Astrocyte (in vitro differentiated cells and primary cell): Measurements from ENCODE around the gene REL. TPM values are rescaled to one million over a fixed set of nuclear protein-coding genes. Genes with fewer than 3 reads are reported as not detected.
"Not testable (repeated sequence)": the region's sequence is repeated elsewhere in the genome, so short reads cannot be mapped to it uniquely, and the experiment has no call there.

Source experiments
- DNase-seq: peaks from one replicate; pipeline ENCODE4 v3.0.0-alpha.2; 2010; ENCODE audit warnings: low read depth
- FAIRE-seq: peaks from 2 replicates; lab custom pipeline; 2011; peaks lifted over from hg19 to GRCh38; lab: Jason Lieb, UNC
- H2AFZ ChIP-seq: 2 replicates; pipeline ENCODE4 v1.6.0; 2012; ENCODE audit warnings: low read depth, low read length, inconsistent platforms
- H3K27ac ChIP-seq: 2 replicates; pipeline ENCODE4 v1.5.1; 2011; ENCODE audit warnings: low read depth, low read length, inconsistent platforms
- H3K27me3 ChIP-seq: 2 replicates; pipeline ENCODE4 v1.6.0; 2011; ENCODE audit warnings: low read length, inconsistent platforms; ENCODE audit not compliant: insufficient read depth
- H3K36me3 ChIP-seq: 2 replicates; pipeline ENCODE4 v1.5.1; 2011; ENCODE audit warnings: low read length, inconsistent platforms; ENCODE audit not compliant: insufficient read depth
- H3K4me1 ChIP-seq: 2 replicates; pipeline ENCODE4 v1.5.1; 2011; ENCODE audit warnings: low read length, inconsistent platforms; ENCODE audit not compliant: insufficient read depth
- H3K4me2 ChIP-seq: 2 replicates; pipeline ENCODE4 v1.6.0; 2012; ENCODE audit warnings: low read length, inconsistent platforms
- H3K4me3 ChIP-seq: 2 replicates; pipeline ENCODE4 v1.5.1; 2011; ENCODE audit warnings: low read depth, mild to moderate bottlenecking, low read length, inconsistent platforms; ENCODE audit not compliant: insufficient read depth
- H3K79me2 ChIP-seq: 2 replicates; pipeline ENCODE4 v1.6.0; 2012; ENCODE audit warnings: mild to moderate bottlenecking, low read length, inconsistent platforms; ENCODE audit not compliant: insufficient read depth
- H3K9ac ChIP-seq: 2 replicates; pipeline ENCODE4 v1.6.0; 2012; ENCODE audit warnings: mild to moderate bottlenecking, low read length, inconsistent platforms
- H3K9me3 ChIP-seq: 2 replicates; pipeline ENCODE4 v1.5.1; 2012; ENCODE audit warnings: low read depth, mild to moderate bottlenecking, low read length, inconsistent platforms; ENCODE audit not compliant: insufficient read depth
- H4K20me1 ChIP-seq: 2 replicates; pipeline ENCODE4 v1.6.0; 2012; ENCODE audit warnings: low read length, inconsistent platforms; ENCODE audit not compliant: insufficient read depth
- H3K27ac Mint-ChIP-seq: one replicate; pipeline ENCODE4 v1.8.0; 2021; ENCODE audit warnings: mild to moderate bottlenecking, mixed read lengths; ENCODE audit not compliant: unreplicated experiment
- H3K27me3 Mint-ChIP-seq: one replicate; pipeline ENCODE4 v1.8.0; 2021; ENCODE audit warnings: low read depth, mixed read lengths; ENCODE audit not compliant: unreplicated experiment
- H3K36me3 Mint-ChIP-seq: one replicate; pipeline ENCODE4 v1.8.0; 2021; ENCODE audit warnings: low read depth, mixed read lengths; ENCODE audit not compliant: unreplicated experiment
- H3K4me1 Mint-ChIP-seq: one replicate; pipeline ENCODE4 v1.8.0; 2021; ENCODE audit warnings: low read depth, mixed read lengths; ENCODE audit not compliant: unreplicated experiment
- H3K4me3 Mint-ChIP-seq: one replicate; pipeline ENCODE4 v1.8.0; 2021; ENCODE audit warnings: mild to moderate bottlenecking, moderate library complexity, mixed read lengths; ENCODE audit not compliant: unreplicated experiment
- H3K9me3 Mint-ChIP-seq: one replicate; pipeline ENCODE4 v1.8.0; 2021; ENCODE audit warnings: mild to moderate bottlenecking, mixed read lengths; ENCODE audit not compliant: unreplicated experiment
- CTCF ChIP-seq: IDR thresholded peaks from 2 replicates; pipeline ENCODE4 v1.5.1; 2011; ENCODE audit warnings: low read depth, mild to moderate bottlenecking, inconsistent platforms, low read length, moderate library complexity; ENCODE audit not compliant: insufficient read depth
- EZH2 ChIP-seq: IDR thresholded peaks from 2 replicates; pipeline ENCODE4 v1.6.1; 2012; ENCODE audit warnings: mild to moderate bottlenecking, low read length, inconsistent platforms; ENCODE audit not compliant: insufficient read depth
- total RNA-seq: library from RNA; stranded (reverse); gene quantifications from 2 replicates; pipeline ENCODE4 v1.2.1, GENCODE V29; 2021

Gene REL
- total RNA-seq, 1 donor from 2014 or later = 6.5 TPM

GRCh38 chr2:60888853-60889252, 7.5 kb downstream of the REL start:
- H3K9me3 ChIP-seq = no peaks in the 10 kb centered on the region
- H3K36me3 ChIP-seq = no peaks in the 10 kb centered on the region
- TF ChIP-seq CTCF = no peak
- no peak for TF ChIP-seq EZH2
- H3K9me3 Mint-ChIP-seq = no peaks in the 10 kb centered on the region
- no peaks in the 10 kb centered on the region for H3K36me3 Mint-ChIP-seq
- no peak overlapping the region for H3K27ac Mint-ChIP-seq
- H3K9ac ChIP-seq = no peak overlapping the region
- H3K4me1 ChIP-seq = no peaks in the 10 kb centered on the region
- peaks cover 31% of the 10 kb centered on the region for H3K79me2 ChIP-seq
- no peak overlapping the region for H3K4me2 ChIP-seq
- no peak overlapping the region for H3K4me3 Mint-ChIP-seq
- no peaks in the 10 kb centered on the region for H3K27me3 Mint-ChIP-seq
- H2AFZ ChIP-seq = no peak overlapping the region
- H3K27ac ChIP-seq = no peak overlapping the region
- H3K4me3 ChIP-seq = no peak overlapping the region
- DNase-seq = no peak
- H3K27me3 ChIP-seq = no peaks in the 10 kb centered on the region
- H3K4me1 Mint-ChIP-seq = peaks cover 7% of the 10 kb centered on the region
- FAIRE-seq = no peak
- no peaks in the 10 kb centered on the region for H4K20me1 ChIP-seq

GRCh38 chr2:60889581-60890392, 8.4 kb downstream of the REL start:
- H3K4me1 Mint-ChIP-seq, FAIRE-seq: not testable (repeated sequence)

GRCh38 chr2:60890393-60890707, 9.0 kb downstream of the REL start:
- no peak for DNase-seq

More at GRCh38 chr2:60889581-60890392, 8.4 kb downstream of the REL start:
- not testable (repeated sequence) for H3K27me3 Mint-ChIP-seq, H2AFZ ChIP-seq, H4K20me1 ChIP-seq, H3K27ac ChIP-seq, H3K4me2 ChIP-seq, H3K4me3 ChIP-seq, H3K36me3 Mint-ChIP-seq, H3K36me3 ChIP-seq, DNase-seq, H3K9me3 Mint-ChIP-seq, H3K9me3 ChIP-seq, H3K4me3 Mint-ChIP-seq, H3K4me1 ChIP-seq, H3K27me3 ChIP-seq, H3K9ac ChIP-seq, H3K27ac Mint-ChIP-seq
- H3K79me2 ChIP-seq = peaks cover 22% of the 10 kb centered on the region

More at GRCh38 chr2:60890393-60890707, 9.0 kb downstream of the REL start:
- Mint-ChIP-seq H3K36me3 (no peaks in the 10 kb centered on the region), H3K9me3 (no peaks in the 10 kb centered on the region), H3K27me3 (no peaks in the 10 kb centered on the region), H3K4me1 (peaks cover 3% of the 10 kb centered on the region), H3K27ac (no peak overlapping the region), H3K4me3 (no peak overlapping the region)
- Histone ChIP-seq H3K36me3 (no peaks in the 10 kb centered on the region), H3K4me2 (no peak overlapping the region), H3K9ac (no peak overlapping the region), H3K9me3 (no peaks in the 10 kb centered on the region), H3K27ac (no peak overlapping the region), H3K4me3 (no peak overlapping the region), H3K4me1 (no peaks in the 10 kb centered on the region), H3K27me3 (no peaks in the 10 kb centered on the region), H3K79me2 (peaks cover 17% of the 10 kb centered on the region), H2AFZ (no peak overlapping the region), H4K20me1 (no peaks in the 10 kb centered on the region)
- no peak for TF ChIP-seq EZH2
- no peak for TF ChIP-seq CTCF
- FAIRE-seq = no peak
